Transverse colon (tissue), 4 donors: ENCODE results near the gene GDI1.

ENCODE experiments used
- EP300 ChIP-seq: sonication (generic); formaldehyde crosslinking; IDR thresholded peaks from one replicate; pipeline ENCODE4 v1.6.1; 2017; ENCODE audit warnings: antibody characterized with exemption, low read depth
- POLR2A ChIP-seq: fragments of 450-650 bp; IDR thresholded peaks from one replicate; pipeline ENCODE4 v1.6.1; 2016; ENCODE audit warnings: antibody characterized with exemption, mild to moderate bottlenecking, moderate library complexity
- POLR2AphosphoS5 ChIP-seq, 3 donors: sonication (generic); formaldehyde crosslinking; IDR thresholded peaks; one replicate each; pipeline ENCODE4 v1.6.1; 2016; ENCODE audit warnings: antibody characterized with exemption in 3 of 3
- TF ChIP-seq, protein P1 (sequence below), 5 experiments: fragments of 200-600 bp in 3 of 5; fragments of 450-650 bp in 2 of 5; sonication (generic) in 3 of 5; IDR thresholded peaks; 1 replicate in 2 of 5; 2 replicates in 3 of 5; pipeline ENCODE4 v1.5.1; 2016 to 2017; ENCODE audit warnings: antibody characterized with exemption in 5 of 5, inconsistent platforms in 3 of 5, mild to moderate bottlenecking in 2 of 5, moderate library complexity in 1 of 5

DNA sequence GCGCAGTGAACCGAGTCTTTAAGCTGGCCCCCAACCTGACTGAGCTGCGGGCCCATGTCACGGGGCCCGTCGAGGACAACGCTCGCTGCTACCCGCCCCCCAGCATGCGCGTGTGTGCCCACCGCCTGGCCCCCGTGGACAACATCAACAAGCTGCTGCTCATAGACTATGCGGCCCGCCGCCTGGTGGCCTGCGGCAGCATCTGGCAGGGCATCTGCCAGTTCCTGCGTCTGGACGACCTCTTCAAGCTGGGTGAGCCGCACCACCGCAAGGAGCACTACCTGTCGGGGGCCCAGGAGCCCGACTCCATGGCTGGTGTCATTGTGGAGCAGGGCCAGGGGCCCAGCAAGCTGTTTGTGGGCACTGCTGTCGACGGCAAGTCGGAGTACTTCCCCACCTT lies 23.4 kb downstream of the GDI1 start:
- TF ChIP-seq, protein P1, sequence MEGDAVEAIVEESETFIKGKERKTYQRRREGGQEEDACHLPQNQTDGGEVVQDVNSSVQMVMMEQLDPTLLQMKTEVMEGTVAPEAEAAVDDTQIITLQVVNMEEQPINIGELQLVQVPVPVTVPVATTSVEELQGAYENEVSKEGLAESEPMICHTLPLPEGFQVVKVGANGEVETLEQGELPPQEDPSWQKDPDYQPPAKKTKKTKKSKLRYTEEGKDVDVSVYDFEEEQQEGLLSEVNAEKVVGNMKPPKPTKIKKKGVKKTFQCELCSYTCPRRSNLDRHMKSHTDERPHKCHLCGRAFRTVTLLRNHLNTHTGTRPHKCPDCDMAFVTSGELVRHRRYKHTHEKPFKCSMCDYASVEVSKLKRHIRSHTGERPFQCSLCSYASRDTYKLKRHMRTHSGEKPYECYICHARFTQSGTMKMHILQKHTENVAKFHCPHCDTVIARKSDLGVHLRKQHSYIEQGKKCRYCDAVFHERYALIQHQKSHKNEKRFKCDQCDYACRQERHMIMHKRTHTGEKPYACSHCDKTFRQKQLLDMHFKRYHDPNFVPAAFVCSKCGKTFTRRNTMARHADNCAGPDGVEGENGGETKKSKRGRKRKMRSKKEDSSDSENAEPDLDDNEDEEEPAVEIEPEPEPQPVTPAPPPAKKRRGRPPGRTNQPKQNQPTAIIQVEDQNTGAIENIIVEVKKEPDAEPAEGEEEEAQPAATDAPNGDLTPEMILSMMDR (IDR thresholded peaks at IDR 0.05), result no peak
- TF ChIP-seq EP300, result no peak
- no peak for TF ChIP-seq POLR2A
- no peak for TF ChIP-seq POLR2AphosphoS5 (IDR thresholded peaks at IDR 0.05)
